Measurements from ENCODE around the gene CACNA1S. TPM values are rescaled to one million over a fixed set of nuclear protein-coding genes. Genes with fewer than 3 reads are reported as not detected.

The CACNA1S gene
- total RNA-seq, 1 donor from 2014 or later, result not detected

GRCh38 chr1:200991097-200991614 is 121.1 kb downstream of the CACNA1S start:
- intact Hi-C loops (cut with micrococcal nuclease), result no loop called here

GRCh38 chr1:200990114-200990513 is 122.1 kb downstream of the CACNA1S start:
- intact Hi-C loops (cut with micrococcal nuclease), result no loop called here

Other genes starting within 250 kb of the CACNA1S start
- gene GPR25, start 239.4 kb downstream of the CACNA1S start, total RNA-seq, result not detected in 2 replicates
- not detected in 2 replicates for gene INAVA, start 217.5 kb downstream of the CACNA1S start, total RNA-seq
- gene KIF21B, start 88.7 kb downstream of the CACNA1S start, total RNA-seq, result 87.2 and 90.6 TPM in 2 replicates
- gene ASCL5, start 14.8 kb upstream of the CACNA1S start, total RNA-seq, result not detected in 2 replicates
- gene TMEM9, start 42.0 kb upstream of the CACNA1S start, total RNA-seq, result 12.2 and 16.4 TPM in 2 replicates
- not detected in 2 replicates for gene IGFN1, start 78.4 kb upstream of the CACNA1S start, total RNA-seq
- not detected in 2 replicates for gene PKP1, start 171.1 kb upstream of the CACNA1S start, total RNA-seq

Data from T-helper 2 cell treated with Interferon-gamma antibody and Interleukin-4, amounts not matched to agents 100 ng/mL and 5 ng/mL, for 36 hours (primary cell).